HG02798 (cell line): ENCODE results near the gene LAMA3.

Source experiments
- ATAC-seq: cut with Tn5 transposase; IDR thresholded peaks from one replicate; pipeline ENCODE4 v1.9.1; 2021; ENCODE audit warnings: mild to moderate bottlenecking; ENCODE audit not compliant: unreplicated experiment, poor library complexity

LAMA3 gene

DNA sequence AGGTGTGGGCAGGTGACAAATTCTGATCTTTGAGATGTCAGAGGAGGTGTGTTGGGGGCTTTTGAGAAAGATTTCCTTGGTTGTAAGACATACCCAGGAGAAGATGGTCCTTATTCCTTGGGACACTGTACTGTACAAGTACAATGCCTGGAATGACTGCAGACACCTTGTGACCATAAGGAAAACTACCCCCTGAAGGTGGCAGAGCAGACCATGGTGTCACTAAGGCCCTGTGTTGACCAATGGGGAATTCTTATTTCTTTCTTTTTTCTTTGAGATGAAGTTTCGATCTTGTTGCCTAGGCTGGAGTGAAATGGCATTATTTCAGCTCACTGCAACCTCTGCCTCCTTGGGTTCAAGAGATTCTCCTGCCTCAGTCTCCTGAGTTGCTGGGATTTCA is 22.1 kb upstream of the LAMA3 start:
- ATAC-seq: no peak

DNA sequence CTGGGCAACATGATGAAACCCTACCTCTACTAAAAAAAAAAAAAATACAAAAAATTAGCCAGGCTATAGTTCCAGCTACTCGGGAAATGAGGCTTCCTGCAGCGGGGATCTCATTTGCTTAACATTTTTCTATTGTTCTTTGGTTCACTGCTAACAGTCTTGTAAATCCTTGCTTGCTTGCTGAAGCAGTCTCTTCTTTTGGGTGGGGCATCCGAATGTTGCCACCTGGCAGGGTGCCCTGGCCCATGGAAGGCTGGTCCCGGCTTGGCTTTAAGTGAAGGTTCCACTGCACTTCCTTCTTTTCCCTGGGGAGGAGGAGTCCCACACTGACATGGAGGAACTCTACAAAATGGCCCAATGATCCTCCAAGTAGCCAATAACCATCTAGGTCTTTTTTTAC is 20.5 kb upstream of the LAMA3 start:
- no peak for ATAC-seq

DNA sequence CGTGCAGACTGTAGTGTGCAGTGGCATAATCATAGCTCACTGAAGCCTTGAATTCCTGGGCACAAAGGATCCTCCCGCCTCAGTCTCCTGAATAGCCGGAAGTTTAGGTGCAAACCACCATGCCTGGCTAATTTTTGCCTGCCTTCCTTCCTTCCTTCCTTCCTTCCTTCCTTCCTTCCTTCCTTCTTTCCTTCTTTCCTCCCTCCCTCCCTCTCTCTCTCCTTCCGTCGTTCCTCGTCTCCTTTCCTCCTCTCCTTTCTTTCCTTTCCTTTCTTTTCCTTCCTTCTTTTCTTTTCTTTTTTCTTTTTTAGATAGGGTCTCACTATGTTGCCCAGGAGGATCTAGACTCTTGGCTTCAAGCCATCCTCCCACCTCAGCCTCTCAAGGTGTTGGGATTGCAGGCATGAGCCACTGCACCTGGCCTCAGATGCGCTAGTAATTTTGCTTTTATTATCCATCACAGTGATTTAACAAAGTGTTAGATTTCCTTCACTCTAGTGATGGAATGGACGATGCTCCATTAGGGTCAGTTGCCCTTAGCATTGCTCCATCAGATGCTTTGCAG is 20.0 kb upstream of the LAMA3 start:
- no peak for ATAC-seq

DNA sequence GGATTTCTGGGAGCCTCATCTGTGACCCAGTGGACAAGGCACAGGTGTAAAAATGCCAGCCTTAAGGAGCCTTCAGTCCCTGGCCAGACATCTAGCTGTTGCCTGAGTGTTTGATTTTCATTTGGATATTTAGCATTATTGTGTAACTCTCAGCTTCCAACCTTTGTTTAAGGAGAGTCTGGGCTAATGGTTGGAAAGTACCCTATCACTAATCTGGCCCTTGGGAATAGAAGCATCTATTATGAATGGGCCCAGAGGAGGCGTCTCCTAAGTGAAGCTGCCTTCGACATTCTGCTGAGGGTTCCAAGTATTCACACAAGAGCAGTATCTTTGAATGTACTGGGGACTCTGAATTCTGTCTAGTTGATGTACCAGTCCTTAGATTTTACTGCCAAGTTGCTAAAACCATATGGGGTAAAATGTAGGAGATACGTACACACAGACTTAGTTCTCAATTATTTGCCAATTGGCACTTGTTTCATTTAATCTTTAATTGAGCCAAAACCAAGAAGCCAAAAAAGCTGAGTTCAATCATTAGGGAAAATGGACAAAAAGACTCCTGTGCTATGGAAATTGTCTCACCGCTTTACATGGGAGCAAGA is 19.3 kb upstream of the LAMA3 start:
- no peak for ATAC-seq

DNA sequence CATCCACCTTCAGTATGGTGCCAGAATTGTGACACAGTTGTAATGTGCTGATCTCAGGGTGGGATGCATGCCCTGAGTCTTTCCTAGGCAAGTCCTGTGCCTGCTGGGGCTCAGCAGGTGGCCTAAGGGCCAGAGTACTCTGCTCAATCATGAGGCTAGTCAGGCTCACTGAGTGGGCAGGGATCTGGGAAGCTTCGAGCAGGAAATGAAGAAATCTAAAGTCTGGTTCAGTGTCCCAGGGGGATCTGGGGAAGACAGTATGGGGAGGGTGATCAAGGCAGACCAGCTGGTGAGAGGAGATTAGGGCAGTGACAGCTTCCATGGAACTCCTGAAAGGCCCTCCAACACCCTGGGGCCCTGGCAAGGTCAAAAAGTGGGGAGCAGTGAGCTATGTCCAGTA is 17.7 kb upstream of the LAMA3 start:
- ATAC-seq: no peak

DNA sequence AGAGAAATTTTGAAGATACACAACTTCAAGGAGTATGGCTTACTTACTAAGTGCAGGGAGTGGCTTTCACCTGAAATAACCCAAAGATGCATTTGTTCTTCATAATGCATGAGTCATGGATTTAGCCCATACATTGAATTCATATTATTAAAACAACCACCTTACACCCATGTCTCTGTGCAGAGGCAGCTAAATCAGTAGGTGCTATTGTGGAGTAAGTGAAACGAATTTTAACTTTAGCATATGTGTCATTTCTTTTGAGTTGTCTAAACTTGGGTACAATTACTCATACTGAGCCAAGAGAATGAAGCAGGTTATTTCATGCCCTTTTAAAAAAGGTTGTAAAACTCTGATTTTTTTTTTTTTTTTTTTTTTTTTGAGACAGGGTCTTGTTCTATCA is 15.5 kb upstream of the LAMA3 start:
- ATAC-seq: peak; percentile 38

DNA sequence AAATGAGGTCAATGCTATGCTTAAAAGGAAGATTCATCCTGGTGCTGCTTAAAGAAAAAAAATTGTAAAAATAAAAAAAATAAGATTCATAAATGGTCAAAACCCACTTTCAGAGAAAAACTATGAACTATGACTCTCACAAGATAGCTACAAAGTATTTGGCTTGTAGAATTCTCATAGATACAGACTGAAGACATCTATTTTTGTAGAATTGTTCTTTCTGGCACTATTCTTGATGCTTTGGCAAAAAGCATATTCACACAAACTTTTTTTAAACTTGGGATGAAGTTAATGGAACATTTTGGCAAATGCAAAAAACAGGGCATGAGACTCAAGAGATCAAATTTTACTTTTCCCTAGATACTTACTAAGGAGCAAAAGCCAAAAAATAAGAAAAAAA is 14.0 kb upstream of the LAMA3 start:
- ATAC-seq: no peak

DNA sequence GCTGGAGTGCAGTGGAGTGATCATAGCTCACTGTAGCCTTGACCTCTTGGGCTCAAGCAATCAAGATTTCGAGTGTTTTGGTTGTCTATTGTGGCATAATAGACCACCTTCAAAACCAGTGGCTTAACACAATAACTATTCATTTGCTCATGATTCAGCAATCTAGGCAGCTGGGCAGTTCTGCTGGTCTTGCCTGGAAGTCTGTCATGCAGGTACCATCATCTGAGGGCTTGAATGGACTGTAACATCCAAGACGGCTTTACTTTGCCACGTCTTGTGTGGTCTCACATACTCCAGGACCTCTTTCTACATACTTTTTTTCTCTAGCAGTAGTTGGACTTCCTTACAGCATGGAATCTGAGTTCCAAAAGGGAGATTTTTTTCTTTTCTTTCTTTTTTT is 13.4 kb upstream of the LAMA3 start:
- ATAC-seq: no peak

DNA sequence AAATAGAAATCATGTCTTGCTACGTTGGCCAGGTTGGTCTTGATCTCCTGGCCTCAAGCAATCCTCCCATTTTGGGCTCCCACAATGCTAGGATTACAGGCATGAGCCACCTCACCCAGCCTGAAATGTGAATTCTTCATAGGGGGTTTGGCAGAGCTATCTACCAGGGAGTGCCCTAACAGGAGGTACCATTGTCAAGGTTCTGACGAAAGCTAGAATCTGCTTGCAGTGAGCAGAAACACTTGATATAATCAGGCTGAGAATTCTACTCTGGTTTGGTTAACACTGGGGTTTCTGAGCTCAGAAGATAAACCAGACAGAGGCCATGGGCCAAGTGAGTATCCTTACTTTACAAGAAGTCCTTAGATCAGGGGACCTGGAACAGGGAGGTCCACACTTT is 7.2 kb upstream of the LAMA3 start:
- no peak for ATAC-seq

DNA sequence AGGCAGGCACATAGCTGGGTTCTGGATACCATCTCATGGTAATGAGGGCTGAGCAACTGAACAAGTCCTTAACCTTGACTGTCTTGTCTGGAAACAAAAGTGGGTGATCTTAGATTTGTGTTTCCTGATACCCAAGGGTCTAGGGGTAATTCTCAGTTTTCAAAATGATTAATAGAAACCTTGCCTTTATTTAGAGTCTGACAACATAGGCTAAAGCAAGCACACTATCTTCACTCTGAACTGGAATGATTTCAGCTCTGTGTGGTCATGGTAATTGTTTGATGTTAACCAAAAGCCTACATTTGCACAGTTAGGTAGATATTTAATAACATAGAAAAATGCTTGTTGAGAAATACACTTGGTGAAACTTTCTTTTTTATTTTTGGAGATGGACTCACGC is 6.8 kb upstream of the LAMA3 start:
- no peak for ATAC-seq

DNA sequence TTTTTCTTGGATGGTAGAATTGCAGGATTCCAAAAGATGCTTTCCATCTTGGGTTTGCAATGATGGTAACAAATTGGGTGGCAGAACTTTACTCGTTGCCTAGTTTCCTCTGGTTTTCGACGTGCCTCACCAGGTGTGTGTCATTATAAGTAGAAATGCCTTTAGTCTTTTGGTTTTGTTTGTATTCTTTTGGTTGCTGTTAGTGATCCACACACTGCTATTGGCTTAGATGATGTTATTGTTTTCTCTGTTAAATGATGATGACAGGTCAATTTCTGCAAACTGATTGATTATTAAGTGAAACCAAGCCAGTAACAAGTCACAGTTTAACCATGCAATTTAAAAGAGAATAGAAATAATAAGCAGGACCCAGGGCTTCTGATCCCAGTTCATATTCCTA is 6.1 kb upstream of the LAMA3 start:
- ATAC-seq: no peak

DNA sequence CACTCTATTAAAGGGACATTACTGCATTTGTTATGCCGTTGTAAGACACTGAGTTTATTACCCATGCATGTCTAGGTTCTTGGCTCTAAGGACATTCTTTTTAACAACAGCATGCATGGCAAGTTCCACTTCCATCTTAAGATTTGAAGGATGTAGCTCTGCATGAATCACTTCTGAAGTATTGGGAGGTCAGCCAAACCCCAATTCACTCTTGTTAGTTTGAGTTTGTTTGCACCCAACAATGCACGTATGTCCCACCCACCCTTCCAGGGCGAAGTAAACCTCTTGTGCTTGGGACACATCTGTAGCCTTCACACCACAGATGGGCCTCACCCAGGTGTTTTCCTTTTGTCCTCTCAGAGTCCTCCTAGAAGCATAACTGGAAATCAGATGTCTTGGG is 5.6 kb upstream of the LAMA3 start:
- ATAC-seq: no peak

DNA sequence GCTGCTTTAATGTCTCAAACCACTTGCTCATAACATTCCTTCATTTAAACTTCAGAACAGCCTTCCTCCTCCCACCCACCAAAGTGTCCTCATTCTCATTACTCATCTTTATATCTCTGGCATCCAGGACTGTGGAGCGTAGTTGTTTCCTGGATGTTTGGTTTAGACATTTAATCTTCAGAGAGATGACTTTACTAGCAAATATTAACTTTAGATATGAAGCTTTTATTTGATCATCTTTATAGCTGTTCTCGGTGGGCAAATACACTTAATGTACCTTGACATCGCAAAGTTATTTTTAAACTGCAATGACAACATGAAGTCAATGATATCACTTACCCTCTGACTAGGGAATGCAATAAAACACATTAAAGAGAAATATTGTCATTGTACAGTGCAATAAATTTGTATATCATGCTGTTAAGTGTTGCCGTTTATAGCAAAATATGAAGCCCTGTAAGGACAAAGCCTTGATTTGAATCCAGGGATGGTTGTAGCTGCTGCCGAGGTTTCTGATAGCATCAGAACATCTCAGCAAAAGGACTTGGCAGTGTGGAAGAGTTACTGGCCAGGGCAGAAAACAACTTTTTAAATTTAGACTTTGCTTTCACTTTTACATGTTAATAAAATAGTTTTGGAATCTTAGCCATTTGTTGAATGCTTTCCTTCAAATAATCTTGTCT is 4.6 kb upstream of the LAMA3 start:
- no peak for ATAC-seq

DNA sequence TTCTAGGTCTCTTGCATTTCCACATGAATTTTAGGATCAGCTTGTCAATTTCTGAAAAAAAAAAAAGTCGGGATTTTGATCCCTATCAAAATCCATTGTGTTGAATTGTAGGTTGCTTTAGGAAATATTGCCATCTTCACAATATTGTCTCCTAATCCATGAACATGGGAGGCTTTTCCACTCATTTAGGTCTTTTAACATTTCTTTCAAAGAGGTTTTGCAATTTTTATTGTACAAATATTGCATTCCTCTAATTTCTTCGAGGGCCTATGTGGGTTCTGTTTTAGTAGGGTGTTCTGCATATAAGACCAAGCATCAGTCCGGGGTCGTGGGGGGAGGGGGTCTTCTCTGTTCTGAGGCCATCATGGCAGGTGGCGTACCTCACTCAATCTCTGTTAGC is 725 bp upstream of the LAMA3 start:
- ATAC-seq: no peak

DNA sequence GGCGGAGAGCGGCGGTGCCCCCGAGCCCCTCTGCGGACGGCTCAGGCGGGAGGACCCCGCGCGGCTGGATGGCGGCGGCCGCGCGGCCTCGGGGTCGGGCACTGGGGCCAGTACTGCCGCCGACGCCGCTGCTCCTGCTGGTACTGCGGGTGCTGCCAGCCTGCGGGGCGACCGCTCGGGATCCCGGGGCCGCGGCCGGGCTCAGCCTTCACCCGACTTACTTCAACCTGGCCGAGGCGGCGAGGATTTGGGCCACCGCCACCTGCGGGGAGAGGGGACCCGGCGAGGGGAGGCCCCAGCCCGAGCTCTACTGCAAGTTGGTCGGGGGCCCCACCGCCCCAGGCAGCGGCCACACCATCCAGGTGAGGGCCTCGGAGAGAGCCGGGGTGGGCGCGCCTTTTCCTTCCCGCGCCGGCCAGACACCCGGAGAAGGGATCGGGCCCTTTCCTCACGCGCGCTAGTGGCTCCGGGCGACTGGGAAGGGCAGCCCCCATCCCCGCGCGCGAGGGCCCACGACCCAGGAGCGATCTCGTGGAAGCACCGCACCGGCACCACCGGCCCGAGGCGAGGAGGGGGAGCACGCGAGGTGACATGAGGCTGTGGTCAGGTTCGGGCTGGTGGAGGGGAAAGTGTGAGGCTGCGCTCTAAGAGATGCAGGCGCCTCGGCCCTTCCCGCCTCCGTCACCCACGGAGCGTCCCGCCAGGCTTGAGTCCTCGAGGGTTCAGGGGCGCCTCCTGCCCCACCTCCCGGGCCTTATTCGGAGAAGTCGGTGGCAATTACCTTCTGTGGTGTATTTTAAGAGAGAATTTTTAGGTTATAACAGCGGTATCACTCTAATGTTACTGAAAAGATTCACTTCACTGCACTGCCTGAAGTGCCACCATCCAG is 607 bp downstream of the LAMA3 start:
- peak; percentile 20 for ATAC-seq

DNA sequence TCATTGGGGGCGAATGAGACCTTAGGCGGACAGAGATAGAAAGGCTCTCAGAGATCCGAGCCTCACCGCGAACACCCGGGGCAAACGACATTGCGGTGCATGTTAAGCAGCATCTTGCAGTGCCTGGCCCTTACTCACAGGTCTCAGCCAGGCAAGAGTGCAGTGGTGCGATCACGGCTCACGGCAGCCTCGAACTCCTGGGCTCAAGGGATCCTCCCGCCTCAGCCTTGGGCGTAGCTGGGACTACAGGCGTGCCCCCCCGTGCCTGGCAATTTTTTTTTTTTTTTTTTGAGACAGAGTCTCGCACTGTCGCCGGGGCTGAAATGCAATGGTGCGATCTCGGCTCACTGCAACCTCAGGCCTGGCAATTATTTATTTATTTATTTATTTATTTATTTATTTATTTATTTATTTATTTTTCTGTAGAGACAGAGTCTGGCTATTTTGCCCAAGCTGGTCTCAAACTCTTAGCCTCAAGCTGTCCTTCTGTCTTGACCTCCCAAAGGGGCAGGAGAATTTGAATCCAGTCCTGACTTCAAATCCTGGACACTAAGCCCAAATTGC is 1.3 kb downstream of the LAMA3 start:
- ATAC-seq: no peak

DNA sequence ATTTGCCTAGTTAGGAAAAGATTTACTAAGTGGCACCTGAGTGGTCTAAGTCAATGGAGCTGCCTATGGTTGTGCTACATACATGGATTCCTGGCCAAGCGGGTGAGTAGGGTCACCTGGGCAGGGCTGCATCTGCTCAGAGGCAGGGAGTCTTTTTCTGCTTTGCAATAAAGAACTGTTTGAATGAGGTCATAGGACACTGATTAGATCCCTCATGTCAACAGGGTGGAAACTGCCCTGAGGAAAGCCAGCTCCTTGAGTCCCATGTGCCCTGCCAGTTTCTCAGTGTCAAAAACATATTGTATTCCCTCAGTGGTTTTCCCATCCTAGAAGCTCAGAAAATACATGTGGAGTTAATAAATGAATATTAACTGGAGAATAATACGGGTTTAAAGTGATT is 4.6 kb downstream of the LAMA3 start:
- no peak for ATAC-seq

DNA sequence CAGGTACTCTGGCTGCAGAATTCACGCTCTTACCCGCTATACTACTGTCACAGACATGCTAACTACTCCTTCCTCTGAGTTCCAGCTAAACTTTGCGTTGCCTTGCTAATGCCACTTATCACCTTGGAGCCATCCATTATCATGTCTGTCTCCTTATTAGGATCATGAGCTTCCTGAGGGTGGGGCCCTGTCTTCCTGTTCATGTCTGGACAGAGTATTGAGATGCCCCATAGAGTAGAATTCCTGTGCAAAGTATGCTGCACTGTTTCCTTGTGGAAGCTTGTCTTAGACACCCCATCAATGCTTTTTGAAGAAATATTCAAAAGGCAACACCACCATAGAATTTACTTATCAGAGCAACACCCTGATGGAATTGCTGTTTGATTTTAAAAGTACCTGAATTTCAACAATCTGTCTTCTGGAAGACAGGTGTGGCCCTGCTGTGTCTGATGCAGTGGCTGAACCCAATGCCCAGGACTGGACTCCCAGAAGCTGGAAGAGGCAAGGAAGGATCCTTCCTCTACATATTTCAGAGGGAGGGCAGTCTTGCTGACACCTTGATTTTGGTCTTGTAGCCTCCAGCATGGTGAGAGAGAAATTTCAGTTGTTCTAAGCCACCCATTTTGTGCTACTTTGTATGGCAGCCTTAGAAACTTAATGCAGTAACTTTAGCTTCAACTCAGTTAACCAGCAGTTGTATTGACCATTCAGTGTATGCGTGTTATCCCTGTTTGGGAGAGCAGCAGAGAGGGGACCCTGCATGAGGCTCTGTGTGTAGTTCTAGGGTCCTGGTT is 5.6 kb downstream of the LAMA3 start:
- no peak for ATAC-seq

DNA sequence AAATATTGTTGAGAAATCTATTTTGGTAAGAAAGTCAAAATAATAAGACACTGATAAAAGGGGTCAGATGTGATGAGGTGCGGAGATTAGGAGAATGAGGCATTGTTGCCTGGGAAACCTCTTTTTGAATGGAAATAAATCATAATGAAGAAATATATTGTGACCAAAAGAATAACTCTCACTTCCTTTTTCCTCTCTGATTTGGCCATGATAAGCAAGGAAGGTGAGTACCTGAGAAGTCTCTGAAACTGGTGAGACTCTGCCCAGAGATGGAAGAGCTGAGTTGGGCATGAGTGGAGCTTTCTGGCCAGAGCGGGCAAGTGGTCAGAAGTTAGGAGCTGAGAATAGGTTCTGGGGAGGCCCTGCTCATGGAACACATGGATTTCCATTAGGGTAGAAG is 11.8 kb downstream of the LAMA3 start:
- no peak for ATAC-seq

DNA sequence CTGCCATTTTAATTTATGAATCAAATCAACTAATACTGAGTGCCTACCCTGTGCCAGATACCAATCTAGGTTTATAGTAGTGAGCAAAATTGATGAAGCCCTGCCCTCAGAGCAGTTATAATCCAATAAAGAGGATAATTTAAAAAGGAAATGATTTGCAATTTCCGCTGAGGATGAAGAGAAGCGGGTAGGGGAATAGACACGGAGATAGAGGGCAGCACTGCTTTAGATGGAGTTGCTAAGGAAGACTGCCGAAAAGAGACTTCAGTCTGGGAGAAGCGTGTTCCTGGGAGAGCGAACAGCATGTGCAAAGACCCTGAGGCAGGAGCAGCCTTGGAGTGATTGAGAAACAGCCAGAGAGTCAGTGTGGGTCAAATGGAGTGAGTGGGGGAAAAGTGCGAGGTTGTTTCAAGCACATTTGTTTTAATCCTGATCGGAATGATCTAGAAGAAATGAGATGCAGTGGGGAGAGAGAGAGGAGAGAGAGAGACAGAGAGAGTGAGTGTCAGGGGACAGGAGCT is 12.4 kb downstream of the LAMA3 start:
- no peak for ATAC-seq
